HG03039 (cell line): ENCODE results near the gene PITX1.
"Not testable (repeated sequence)": the region's sequence is repeated elsewhere in the genome, so short reads cannot be mapped to it uniquely, and the experiment has no call there.

Experiments used
- ATAC-seq: cut with Tn5 transposase; IDR thresholded peaks from one replicate; pipeline ENCODE4 v1.9.1; 2021; ENCODE audit warnings: mild to moderate bottlenecking, moderate library complexity; ENCODE audit not compliant: unreplicated experiment

Gene PITX1

GRCh38 chr5:135033901-135034235 is at the start of gene PITX1:
Gene PITX1, minus strand, starts transcription at chr5:135034228. Its CDS starts 347 bp downstream, at chr5:135033881.
- no peak for ATAC-seq

DNA sequence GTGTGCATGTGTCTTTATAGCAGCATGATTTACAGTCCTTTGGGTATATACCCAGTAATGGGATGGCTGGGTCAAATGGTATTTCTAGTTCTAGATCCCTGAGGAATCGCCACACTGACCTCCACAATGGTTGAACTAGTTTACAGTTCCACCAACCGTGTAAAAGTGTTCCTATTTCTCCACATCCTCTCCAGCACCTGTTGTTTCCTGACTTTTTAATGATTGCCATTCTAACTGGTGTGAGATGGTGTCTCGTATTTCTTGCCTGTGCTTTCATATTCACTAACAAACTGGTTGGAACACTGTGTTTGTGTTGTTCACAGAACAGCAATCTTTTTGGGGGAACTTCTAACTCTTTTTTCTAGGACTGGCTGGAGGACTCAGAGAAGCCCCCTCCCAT is 49.3 kb upstream of the PITX1 start:
- ATAC-seq: not testable (repeated sequence)

DNA sequence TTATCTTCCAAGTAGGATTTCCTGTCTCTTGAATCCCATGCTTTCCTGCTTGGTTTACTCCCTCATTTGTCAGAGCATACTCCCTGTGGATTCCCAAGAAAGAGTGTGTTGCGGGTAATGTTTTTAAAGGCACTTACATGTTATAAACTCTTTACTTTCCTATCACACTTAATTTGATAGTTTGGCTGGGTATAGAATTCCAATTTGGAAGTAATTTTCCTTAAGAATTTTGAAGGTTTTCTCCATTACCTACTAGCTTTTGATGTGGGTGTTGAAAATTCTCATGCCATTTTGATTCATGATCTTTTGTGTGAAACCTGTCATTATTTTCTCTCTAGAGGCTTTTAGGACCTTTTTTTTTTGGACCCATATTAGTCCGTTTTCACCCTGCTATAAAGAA is 47.2 kb upstream of the PITX1 start:
- ATAC-seq: no peak

- no peak for ATAC-seq
These were observed 45.7 kb upstream of the PITX1 start for GRCh38 chr5:135079760-135080159.

DNA sequence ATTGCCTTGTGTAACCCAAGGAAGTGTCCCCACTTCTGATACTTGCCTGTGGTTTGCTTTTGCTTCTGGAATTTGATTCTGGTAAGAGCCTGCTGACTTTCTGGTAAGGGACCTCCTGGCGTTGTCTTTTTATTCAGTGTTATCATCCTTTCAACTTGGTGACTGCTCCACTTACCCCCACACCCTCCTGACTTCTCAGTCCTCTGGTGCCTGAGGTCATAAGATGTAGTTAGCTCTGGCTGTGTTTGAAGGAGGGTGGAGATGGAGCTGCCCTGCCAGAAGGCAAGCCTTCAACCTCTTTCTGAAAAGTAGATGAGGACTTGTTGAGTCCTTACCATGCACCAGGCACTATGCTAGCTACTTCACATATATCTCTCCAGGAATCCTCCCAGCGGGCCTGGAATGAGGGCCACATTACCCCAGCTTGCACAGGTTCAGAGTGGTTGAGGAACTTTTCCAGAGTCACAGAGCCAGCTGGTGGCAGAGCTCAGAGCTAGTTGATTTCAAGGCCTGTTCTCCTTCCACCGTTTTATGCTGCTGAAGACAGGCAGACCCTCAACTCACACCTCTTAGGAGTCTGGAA is 45.2 kb upstream of the PITX1 start:
- no peak for ATAC-seq

DNA sequence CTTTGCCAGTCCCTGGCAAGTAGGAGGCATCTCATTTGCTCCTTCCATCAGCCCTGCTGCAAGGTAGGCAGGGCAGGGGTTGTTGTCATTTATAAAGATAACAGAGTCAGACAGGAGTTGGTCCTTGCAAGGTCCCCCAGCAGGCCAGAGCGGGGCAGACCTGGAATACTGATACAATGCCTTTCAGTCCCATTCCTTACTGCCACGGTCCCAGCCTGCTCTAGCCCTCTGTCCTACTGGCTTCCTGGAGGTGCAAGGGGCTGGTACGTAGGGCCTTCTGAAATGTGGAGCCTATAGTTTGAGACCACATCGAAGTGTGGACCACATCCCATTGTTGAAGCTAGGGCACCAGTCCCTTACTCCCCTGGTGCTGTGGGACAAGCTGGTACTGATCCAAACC is 42.8 kb upstream of the PITX1 start:
- ATAC-seq: no peak

DNA sequence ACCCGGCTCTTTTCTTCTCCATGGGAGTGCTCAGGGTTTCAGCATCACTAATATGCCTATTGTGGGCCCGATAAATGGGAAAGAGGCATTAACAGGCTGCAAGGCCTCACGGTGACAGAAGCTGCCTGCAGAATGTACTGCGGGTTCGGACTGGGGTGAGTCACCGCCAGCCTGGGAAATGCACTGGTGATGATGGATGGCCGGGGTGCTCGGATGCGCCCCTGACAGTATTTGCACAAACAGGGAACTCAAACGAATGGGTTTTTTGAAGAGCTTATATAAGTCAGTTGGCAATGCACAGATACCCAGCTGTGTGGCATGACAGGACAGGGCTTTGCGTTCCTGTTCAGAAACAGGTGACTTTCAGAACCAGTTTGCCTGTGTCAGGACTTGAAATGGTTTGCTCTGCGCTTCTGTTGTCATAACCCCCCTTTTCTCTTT is 42.0 kb upstream of the PITX1 start:
- ATAC-seq: no peak

- no peak for ATAC-seq
These were observed 41.6 kb upstream of the PITX1 start for GRCh38 chr5:135075621-135076020.

- no peak for ATAC-seq
These were observed 39.8 kb upstream of the PITX1 start for GRCh38 chr5:135073761-135074345.

DNA sequence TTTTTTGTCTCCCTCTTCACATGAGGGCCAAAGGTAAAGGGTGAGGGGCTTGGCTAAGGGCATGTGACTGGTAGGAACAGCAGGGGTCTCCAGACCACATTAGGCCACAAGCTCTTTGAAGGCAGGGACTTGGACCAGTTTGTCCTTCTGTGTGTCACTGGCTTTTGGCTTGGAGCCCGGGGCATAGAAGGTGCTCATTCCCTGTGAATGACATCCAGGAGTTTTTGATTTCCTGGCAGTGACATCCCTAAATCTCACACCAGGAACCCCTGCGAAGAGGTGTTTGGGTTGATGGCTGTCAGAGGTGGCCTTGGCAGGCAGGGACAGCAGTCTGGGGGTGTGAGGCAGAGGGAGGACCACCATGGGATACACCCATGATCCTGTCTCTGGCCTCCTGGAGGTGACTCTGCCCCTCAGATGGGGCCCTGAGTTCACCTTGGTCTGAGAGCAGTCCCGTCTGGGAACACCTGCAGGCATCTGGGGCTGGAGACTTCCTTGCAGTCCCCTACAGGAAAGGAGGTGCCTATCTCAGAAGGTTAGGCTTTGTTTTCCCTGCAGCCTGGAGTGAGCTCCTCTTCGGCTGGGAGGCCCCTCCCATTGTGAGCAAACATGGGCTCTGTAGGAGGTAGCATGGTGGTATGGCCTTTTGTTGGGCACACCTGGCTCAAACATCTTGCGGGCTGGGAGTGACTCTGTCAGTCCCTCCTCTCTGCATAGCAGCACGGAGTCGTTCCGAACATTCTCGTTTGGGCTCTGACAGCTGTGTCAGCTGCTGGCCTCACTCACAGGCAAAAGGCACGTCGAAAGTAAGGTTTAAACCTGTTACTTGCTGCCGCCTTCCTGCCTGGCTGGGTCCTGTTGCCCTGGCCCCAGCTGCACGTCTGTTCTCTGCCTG is 38.6 kb upstream of the PITX1 start:
- ATAC-seq: no peak

- ATAC-seq: no peak
These were observed 37.3 kb upstream of the PITX1 start for GRCh38 chr5:135071311-135071710.

DNA sequence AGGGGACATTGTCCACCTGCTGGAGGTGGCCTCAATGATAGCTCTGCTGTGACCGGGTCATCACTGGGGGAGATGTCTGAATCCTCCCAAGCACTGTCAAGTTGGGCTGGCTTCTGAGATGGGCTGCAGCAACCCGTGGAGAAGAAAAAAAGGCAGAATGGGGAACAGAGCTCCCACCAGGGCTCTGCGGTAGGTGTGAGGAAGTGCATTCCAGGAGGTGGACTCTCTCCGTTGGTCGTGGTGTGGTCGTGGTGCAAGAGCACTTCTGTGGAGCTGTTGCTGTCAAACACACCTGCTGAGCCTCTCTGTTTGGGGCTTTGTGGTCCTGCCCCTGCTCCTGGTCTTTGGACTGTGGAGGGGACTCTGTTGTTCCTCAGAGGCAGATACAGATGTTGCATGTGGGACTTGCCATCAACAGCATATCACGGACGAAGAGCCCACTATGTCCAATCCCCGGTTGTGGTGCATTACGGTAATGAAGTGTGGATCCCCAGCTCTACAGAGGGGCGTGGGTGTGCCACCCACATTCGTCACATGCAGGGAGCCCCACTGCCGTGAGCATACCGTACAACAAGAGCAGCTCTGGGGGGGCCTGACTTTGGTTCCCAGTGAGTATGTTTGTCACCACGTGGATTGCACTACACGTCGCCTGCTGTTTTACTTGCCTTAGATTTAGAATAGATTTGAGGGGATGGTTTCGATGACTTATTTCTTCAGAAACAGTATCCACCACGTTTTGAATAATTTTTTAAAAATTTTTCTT is 36.0 kb upstream of the PITX1 start:
- ATAC-seq: no peak

DNA sequence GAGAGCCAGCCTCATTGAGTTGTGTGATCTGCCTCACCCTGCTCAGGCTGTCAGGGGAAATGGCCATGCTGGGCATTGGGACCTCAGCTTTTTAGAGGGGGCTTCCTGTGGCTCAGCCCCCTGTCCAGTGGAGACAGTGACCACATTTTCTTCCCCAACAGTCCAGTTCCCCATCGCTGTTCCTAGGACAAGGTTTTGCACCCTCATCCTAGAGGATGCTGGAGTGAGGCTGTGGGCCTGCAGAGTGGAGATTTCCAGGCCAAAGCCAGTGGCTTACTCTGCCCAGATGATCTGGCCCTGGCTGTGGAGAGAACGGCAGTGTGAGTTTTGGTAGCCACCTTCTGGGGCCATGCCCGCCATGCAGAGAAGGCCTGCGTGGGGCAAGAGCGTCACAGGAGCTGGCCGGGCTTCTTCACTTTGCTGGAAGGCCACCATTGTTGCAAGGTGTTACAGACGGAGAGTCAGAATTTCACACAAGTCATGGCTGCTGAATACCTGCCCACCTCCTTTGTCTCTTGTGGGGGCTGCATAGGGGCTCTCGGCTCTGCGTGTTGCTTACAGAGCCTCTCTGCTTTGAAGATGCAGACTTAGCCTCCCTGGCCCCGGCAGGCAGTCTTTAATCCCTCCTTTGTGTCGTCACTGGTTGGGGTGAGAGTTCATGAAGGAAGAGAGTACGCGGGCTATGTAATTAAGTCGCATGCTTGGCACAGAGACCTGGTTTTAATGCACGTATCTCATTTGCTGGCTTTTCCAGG is 35.2 kb upstream of the PITX1 start:
- ATAC-seq: no peak

DNA sequence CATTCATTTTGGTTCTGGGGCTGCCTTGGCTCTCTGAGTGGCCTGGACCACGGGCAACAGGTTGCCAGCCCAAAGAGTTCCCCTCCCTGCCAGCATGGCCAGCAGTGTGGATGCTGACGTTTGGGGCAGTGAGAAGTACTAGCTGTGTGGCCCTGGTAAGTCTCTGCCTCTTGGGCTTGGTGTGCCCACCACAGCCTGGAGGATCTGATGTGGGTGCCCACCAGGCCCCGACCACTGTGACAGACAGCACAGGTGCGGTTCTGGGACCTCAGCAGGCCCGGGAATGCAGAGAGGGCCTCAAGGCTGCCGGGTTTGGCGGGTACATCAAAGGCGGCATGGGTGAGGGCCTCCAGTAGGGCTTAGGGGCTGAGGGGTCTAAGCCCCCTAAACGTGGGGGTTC is 33.6 kb upstream of the PITX1 start:
- ATAC-seq: no peak

GRCh38 chr5:135066781-135067180 is 32.8 kb upstream of the PITX1 start:
- ATAC-seq: no peak

DNA sequence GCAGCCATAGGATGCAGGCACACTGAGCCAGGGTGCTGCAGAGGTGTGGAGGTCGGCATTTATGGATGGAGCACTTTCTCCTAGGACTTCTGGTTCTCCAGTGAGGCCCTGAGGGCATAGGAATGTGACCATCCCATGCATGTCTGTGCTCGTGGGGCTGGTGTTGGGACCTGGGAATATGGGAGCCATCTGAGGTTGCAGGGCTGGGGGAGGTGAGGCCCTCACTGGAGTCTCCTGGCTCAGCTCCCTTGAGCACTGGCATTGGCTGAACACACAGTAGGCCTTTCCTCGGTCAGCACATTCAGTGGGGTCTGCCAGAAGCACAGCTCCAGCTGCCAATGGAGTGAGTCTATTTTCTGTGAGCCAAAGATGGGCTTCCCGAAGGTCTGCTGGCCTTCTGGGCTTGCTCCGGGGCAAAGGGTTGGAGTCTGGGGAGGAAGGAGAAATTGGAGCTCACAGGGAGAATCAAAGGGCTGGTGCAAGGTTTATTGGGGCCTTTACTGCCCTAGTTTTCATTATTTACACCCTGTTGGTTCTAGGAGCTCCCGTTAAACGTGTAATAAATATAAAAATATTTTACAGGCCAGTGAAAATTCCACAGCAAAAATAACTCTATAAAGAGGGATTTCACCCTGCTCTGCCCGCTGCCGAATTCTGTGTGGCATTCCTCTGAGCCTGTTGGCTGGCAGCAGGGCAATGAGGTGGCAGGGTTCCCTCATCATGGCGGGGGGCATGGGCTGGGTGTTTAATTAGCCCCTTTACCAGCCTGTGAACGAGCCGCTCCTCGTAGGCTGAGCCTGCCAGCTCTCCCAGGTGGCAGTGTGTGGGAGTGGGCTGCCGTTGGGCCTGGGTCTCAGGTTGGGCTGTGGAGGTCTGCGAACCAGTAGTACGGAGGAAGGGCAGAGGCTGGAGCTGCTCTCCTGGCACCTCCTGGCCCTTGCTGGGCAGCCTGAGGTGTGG is 31.6 kb upstream of the PITX1 start:
- no peak for ATAC-seq

GRCh38 chr5:135064235-135064570 is 30.2 kb upstream of the PITX1 start:
- ATAC-seq: no peak

GRCh38 chr5:135063511-135064234 is 29.6 kb upstream of the PITX1 start:
- ATAC-seq: no peak

- ATAC-seq: no peak
These were observed 29.0 kb upstream of the PITX1 start for GRCh38 chr5:135063056-135063445.
